Measurements from ENCODE around the gene ATE1.
"Not testable (repeated sequence)": the region's sequence is repeated elsewhere in the genome, so short reads cannot be mapped to it uniquely, and the experiment has no call there.

ATE1 gene

GRCh38 chr10:121724282-121724681, 203.5 kb downstream of the ATE1 start:
- DNase-seq = no peak

GRCh38 chr10:121722665-121723064, 205.2 kb downstream of the ATE1 start:
- DNase-seq = no peak

- DNase-seq = no peak
These were observed 206.6 kb downstream of the ATE1 start for GRCh38 chr10:121721257-121721656.

GRCh38 chr10:121715969-121716368, 211.9 kb downstream of the ATE1 start:
- no peak for DNase-seq

- DNase-seq = no peak
These were observed 212.8 kb downstream of the ATE1 start for GRCh38 chr10:121715076-121715475.

GRCh38 chr10:121713486-121713885, 214.3 kb downstream of the ATE1 start:
- no peak for DNase-seq

GRCh38 chr10:121710971-121711370, 216.9 kb downstream of the ATE1 start:
- no peak for DNase-seq

GRCh38 chr10:121710207-121710606, 217.6 kb downstream of the ATE1 start:
- DNase-seq = no peak

- no peak for DNase-seq
These were observed 218.2 kb downstream of the ATE1 start for GRCh38 chr10:121709675-121710073.

GRCh38 chr10:121708728-121709674, 218.8 kb downstream of the ATE1 start:
- no peak for DNase-seq

GRCh38 chr10:121702351-121703320, 225.2 kb downstream of the ATE1 start:
- no peak for DNase-seq

GRCh38 chr10:121700416-121700815, 227.4 kb downstream of the ATE1 start:
- DNase-seq = no peak

- DNase-seq = not testable (repeated sequence)
These were observed 228.1 kb downstream of the ATE1 start for GRCh38 chr10:121699703-121700102.

- DNase-seq = no peak
These were observed 228.9 kb downstream of the ATE1 start for GRCh38 chr10:121698902-121699301.

GRCh38 chr10:121698336-121698735, 229.5 kb downstream of the ATE1 start:
- no peak for DNase-seq

GRCh38 chr10:121696854-121697253, 231.0 kb downstream of the ATE1 start:
- no peak for DNase-seq

GRCh38 chr10:121695731-121696464, 231.9 kb downstream of the ATE1 start:
- DNase-seq = no peak

- DNase-seq = no peak
These were observed 232.7 kb downstream of the ATE1 start for GRCh38 chr10:121694966-121695643.

GRCh38 chr10:121694327-121694965, 233.4 kb downstream of the ATE1 start:
- DNase-seq = no peak

- no peak for DNase-seq
These were observed 235.2 kb downstream of the ATE1 start for GRCh38 chr10:121692626-121693025.

GRCh38 chr10:121690970-121691369, 236.9 kb downstream of the ATE1 start:
- DNase-seq = no peak
